AG04449 (cell line): ENCODE results near the gene ZNF189.
"Not testable (repeated sequence)": the region's sequence is repeated elsewhere in the genome, so short reads cannot be mapped to it uniquely, and the experiment has no call there.

Source experiments
- CTCF ChIA-PET: fragments of 350-600 bp; formaldehyde crosslinking; extraction: SDS; loops from one replicate; lab custom pipeline; 2021; ENCODE audit warnings: antibody characterized with exemption; lab: Yijun Ruan, JAX
- POLR2A ChIA-PET: fragments of 400-600, 350-600 bp; formaldehyde crosslinking; extraction: SDS; loops from one replicate; lab custom pipeline; 2020; ENCODE audit warnings: antibody characterized with exemption, inconsistent platforms; lab: Yijun Ruan, JAX
- DNase-seq: peaks from one replicate; pipeline ENCODE4 v3.0.0-alpha.2; 2010; ENCODE audit warnings: low read depth, low spot score
- H3K4me3 ChIP-seq: 2 replicates; pipeline ENCODE4 v1.5.1; 2011; ENCODE audit warnings: low read depth, mild to moderate bottlenecking, control low read depth, low read length
- TF ChIP-seq, protein P1 (sequence below): IDR thresholded peaks from one replicate; pipeline ENCODE4 v1.5.1; 2011; ENCODE audit warnings: mild to moderate bottlenecking, moderate library complexity, low read length, control low read depth, inconsistent platforms; ENCODE audit not compliant: insufficient read depth; ENCODE audit errors: missing control alignments

Gene ZNF189

DNA sequence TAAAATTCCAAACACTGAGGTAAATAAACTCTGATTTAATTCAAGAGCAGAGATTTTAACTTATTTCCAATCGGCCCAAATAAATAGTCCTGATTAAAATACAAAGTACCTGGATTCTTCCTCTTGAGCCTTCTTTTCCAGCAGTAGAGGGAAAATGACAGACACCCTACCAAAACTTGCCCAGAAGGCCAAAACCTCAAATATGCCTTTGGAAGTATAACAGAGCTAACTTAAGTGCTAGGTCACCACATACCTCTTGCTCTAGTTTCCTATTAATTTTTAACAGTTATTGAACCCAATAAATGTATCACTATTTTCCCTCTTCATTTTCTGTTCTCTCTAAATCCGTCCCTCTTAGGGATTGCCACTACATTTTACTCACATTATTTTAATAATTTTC is 15.3 kb upstream of the ZNF189 start:
- no peak overlapping the region for H3K4me3 ChIP-seq
- CTCF ChIA-PET: interaction anchor here (1.1 kb wide), 1 partner anchor 264 kb away, joined by 3 read pairs; no protein-coding TSS in a partner anchor

DNA sequence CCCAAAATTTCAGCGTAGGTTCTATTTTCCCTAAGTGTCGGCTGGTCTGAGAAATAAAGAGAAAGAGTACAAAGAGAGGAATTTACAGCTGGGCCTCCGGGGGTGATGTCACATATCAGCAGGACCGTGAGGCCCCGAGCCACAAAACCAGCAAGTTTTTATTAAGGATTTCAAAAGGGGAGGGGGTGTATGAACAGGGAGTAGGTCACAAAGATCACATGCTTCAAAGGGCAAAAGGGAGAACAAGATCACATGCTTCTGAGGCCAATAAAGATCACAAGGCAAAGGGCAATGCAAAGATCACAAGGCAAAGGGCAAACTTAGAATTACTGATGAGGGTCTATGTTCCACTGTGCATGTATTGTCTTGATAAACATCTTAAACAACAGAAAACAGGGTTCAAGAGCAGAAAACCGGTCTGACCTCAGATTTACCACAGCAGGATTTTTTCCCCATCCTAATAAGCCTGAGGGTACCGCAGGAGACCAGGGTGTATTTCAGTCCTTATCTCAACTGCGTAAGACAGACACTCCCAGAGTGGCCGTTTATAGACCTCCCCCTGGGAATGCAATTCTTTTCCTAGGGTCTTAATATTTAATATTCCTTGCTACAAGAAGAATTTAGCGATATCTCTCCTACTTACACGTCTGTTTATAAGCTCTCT is 13.6 kb upstream of the ZNF189 start, which contains the start of gene BAAT:
TSS of gene BAAT (minus strand) at position 134 of the 664 bp plus-strand sequence. CDS start 13,602 bp downstream, outside the sequence.
- POLR2A ChIA-PET, CTCF ChIA-PET, DNase-seq, H3K4me3 ChIP-seq: not testable (repeated sequence)

More for the DNA sequence above, 15.3 kb upstream of the ZNF189 start:
- POLR2A ChIA-PET: no interaction called here
- no peak for DNase-seq
- TF ChIP-seq, protein P1, sequence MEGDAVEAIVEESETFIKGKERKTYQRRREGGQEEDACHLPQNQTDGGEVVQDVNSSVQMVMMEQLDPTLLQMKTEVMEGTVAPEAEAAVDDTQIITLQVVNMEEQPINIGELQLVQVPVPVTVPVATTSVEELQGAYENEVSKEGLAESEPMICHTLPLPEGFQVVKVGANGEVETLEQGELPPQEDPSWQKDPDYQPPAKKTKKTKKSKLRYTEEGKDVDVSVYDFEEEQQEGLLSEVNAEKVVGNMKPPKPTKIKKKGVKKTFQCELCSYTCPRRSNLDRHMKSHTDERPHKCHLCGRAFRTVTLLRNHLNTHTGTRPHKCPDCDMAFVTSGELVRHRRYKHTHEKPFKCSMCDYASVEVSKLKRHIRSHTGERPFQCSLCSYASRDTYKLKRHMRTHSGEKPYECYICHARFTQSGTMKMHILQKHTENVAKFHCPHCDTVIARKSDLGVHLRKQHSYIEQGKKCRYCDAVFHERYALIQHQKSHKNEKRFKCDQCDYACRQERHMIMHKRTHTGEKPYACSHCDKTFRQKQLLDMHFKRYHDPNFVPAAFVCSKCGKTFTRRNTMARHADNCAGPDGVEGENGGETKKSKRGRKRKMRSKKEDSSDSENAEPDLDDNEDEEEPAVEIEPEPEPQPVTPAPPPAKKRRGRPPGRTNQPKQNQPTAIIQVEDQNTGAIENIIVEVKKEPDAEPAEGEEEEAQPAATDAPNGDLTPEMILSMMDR: no peak

DNA sequence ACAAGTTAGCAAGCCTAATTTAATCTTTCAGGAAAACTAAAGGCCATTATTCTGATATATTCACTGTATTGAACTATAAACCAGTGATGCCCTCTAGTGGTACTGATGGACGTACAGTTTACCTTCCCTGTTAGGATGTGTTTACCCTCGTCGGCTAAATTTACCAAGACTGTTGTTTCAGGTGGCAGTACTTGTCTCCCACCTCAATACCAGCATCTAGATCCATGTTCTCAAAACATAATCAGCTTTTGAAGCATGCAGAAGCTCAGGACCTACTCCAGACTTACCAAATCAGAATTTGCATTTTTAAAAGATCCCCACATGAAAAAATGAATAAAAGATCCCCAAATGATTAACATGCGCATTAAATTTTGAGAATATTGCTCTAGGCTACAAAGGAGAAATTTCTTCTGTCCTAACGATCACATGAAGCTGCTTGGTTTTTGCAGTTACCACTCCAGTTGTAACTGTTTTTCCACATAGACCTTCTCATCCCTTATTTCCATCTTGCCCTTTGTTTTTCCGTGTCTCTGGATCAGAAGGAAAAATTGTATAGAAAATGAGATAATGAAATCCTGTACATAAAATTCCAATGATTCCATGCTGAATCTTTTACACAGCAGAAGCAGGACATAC is 10.7 kb upstream of the ZNF189 start:
- DNase-seq: no peak
- ChIA-PET POLR2A (interaction anchor here (1.2 kb wide), 1 partner anchor 11 kb away, joined by 3 read pairs; the partner anchor contains the start of genes MRPL50 and ZNF189), CTCF (interaction anchor here (0.6 to 3.9 kb wide), 25 partner anchors 8 to 1361 kb away, joined by 3 to 77 read pairs (median 3); partner anchors contain the start of genes MRPL50, RNF20 and ZNF189)
- no peak overlapping the region for H3K4me3 ChIP-seq
- TF ChIP-seq, protein P1: peak; percentile 65

DNA sequence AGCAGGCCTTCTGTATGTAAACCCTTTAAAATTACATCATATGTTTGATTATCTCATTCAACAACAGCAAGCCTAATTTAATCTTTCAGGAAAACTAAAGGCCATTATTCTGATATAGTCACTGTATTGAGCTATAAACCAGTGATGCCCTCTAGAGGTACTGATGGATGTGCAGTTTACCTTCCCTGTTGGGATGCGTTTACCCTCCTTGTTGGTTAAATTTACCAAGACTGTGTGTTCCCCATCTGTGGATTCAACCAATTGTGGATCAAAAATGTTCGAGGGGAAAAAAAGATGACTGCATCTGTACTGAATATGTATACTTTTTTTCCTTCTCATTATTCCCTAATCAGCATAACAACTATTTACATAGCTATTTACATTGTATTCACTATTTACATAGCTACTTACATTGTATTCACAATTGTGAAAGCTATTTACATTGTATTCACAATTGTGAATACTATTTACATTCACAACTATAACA is 10.1 kb upstream of the ZNF189 start:
- no peak for DNase-seq
- ChIA-PET CTCF (interaction anchor here (0.6 to 3.9 kb wide), 23 partner anchors 8 to 1169 kb away, joined by 3 to 77 read pairs (median 4); partner anchors contain the start of genes MRPL50, RNF20 and ZNF189), POLR2A (interaction anchor here (1.2 kb wide), 1 partner anchor 10 kb away, joined by 3 read pairs; the partner anchor contains the start of genes MRPL50 and ZNF189)

DNA sequence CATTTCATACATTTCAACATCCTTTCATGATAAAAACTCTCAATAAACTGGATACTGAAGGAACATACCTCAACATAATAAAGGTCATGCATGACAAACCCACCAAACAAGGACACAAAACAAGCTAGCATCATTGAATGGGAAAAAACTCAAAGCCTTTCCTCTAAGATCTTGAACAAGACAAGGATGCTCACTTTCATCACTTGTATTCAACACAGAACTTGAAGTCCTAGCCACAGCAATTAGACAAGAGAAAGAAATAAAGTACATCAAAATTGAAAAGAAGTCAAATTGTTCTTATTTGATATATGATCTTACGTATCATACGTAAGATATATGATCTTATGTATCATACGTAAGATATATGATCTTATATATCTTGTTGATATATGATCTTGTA is 5.5 kb upstream of the ZNF189 start:
- POLR2A ChIA-PET: no interaction called here
- no peak for DNase-seq
- TF ChIP-seq, protein P1: no peak
- CTCF ChIA-PET: no interaction called here
- no peak overlapping the region for H3K4me3 ChIP-seq

More for the DNA sequence above, 10.1 kb upstream of the ZNF189 start:
- H3K4me3 ChIP-seq: no peak overlapping the region
- TF ChIP-seq, protein P1: peak; percentile 37

DNA sequence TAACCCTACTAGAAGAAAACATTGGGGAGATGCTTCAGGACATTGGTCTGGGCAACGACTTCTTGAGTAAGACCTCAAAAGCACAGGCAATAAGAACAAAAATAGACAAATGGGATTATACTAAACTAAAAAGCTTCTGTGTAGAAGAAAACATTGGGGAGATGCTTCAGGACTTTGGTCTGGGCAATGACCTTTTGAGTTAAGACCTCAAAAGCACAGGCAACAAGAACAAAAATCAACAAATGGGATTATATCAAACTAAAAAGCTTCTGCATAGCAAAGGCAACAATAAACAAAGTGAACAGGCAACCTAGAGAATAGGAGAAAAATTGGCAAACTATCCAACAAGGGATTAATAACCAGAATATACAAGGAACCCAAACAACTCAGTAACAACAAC is 4.0 kb upstream of the ZNF189 start:
- ChIA-PET CTCF (interaction anchor here (1.0 kb wide), 1 partner anchor 793 kb away, joined by 3 read pairs; no protein-coding TSS in a partner anchor), POLR2A (no interaction called here)
- TF ChIP-seq, protein P1: no peak
- no peak overlapping the region for H3K4me3 ChIP-seq
- DNase-seq: no peak
